ENCODE measurements around the gene ATG3. TPM values are rescaled to one million over a fixed set of nuclear protein-coding genes. Genes with fewer than 3 reads are reported as not detected.

ATG3 gene
- total RNA-seq, 1 experiment from 2014 or later = 75.1 TPM

DNA sequence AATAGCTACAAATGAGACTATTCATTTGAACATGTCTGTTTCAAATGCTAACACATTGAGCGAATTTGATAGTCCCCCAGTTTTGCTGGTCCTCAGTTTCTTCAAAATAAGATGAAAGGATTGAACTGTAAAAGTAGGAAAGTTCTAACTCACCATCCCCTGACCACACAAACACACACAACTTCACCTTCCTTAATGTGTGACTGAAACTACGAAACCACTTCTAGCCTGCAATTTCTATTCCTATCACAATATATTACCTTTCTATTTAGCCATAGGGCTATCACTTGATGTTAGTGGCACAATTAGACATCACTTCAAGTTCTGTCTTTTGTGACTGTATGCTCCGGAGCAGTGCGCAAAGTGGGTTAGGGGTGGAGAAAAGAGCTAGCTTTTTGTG is 77.4 kb downstream of the ATG3 start:
- H3K9me3 ChIP-seq (ENCODE audit: control insufficient read depth, insufficient read depth, low read depth, low read length) = no peaks in the 10 kb centered on the region
- no peaks in the 10 kb centered on the region for H3K36me3 ChIP-seq (ENCODE audit: control insufficient read depth, insufficient read depth, low read length)
- POLR2A ChIA-PET = no interaction called here
- BruUV-seq (replicated peaks) = no TSS peak
- H3K4me1 ChIP-seq (ENCODE audit: control insufficient read depth, insufficient read depth, low read length) = no peaks in the 10 kb centered on the region
- DNase-seq (ENCODE audit: low read depth, low spot score) = no peak
- intact Hi-C loops (cut with micrococcal nuclease; ENCODE audit: unreplicated experiment) (no loop called here), in situ Hi-C loops (cut with HindIII; ENCODE audit: low pct_unique_long_range_greater_than_20kb, low sequenced_read_pairs) (no loop called here)
- H3K27ac ChIP-seq (ENCODE audit: low read length) = no peak overlapping the region
- no peak overlapping the region for H3K4me3 ChIP-seq (ENCODE audit: low read depth in 2 of 2, low read length in 2 of 2)
- no peak for ATAC-seq
- H3K27me3 ChIP-seq (ENCODE audit: control insufficient read depth, insufficient read depth, low read length) = no peaks in the 10 kb centered on the region
- CTCF ChIA-PET = no interaction called here
- TF ChIP-seq TCF7L2 (IDR thresholded peaks at IDR 0.05; ENCODE audit: low read depth, low read length) = no peak
- TF ChIP-seq SIN3A (IDR thresholded peaks at IDR 0.05; ENCODE audit: borderline replicate concordance, insufficient read depth, low read depth, low read length) = no peak
- TF ChIP-seq, protein P1, sequence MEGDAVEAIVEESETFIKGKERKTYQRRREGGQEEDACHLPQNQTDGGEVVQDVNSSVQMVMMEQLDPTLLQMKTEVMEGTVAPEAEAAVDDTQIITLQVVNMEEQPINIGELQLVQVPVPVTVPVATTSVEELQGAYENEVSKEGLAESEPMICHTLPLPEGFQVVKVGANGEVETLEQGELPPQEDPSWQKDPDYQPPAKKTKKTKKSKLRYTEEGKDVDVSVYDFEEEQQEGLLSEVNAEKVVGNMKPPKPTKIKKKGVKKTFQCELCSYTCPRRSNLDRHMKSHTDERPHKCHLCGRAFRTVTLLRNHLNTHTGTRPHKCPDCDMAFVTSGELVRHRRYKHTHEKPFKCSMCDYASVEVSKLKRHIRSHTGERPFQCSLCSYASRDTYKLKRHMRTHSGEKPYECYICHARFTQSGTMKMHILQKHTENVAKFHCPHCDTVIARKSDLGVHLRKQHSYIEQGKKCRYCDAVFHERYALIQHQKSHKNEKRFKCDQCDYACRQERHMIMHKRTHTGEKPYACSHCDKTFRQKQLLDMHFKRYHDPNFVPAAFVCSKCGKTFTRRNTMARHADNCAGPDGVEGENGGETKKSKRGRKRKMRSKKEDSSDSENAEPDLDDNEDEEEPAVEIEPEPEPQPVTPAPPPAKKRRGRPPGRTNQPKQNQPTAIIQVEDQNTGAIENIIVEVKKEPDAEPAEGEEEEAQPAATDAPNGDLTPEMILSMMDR (IDR thresholded peaks at IDR 0.05) = no peak
- TF ChIP-seq POLR2AphosphoS5 (IDR thresholded peaks at IDR 0.05; ENCODE audit: low read depth, low read length) = no peak

DNA sequence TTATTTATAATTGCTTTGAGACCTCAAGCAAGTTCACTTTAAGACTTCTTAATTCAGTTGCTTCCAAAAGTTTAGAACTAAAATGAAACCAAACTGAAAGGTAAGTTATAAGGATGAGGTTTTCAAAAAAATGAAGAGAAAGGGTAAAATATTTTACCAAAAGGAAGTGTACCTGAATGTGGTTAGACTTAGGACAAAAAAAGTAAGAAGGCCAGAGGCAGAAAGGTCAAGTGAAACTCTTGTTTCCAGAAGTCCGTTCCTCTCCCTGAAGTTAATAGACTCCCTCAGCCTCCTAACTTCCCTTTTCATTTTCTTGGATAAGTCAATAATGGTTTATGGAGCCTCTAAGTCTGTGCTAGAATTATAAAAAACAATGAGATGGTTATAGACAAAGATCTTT is 79.1 kb downstream of the ATG3 start:
- BruUV-seq (replicated peaks) = no TSS peak
- Histone ChIP-seq H3K4me1 (ENCODE audit: control insufficient read depth, insufficient read depth, low read length) (no peaks in the 10 kb centered on the region), H3K4me3 (ENCODE audit: low read depth in 2 of 2, low read length in 2 of 2) (no peak overlapping the region), H3K9me3 (ENCODE audit: control insufficient read depth, insufficient read depth, low read depth, low read length) (no peaks in the 10 kb centered on the region), H3K27ac (ENCODE audit: low read length) (no peak overlapping the region), H3K36me3 (ENCODE audit: control insufficient read depth, insufficient read depth, low read length) (no peaks in the 10 kb centered on the region), H3K27me3 (ENCODE audit: control insufficient read depth, insufficient read depth, low read length) (no peaks in the 10 kb centered on the region)
- CTCF ChIA-PET = no interaction called here
- in situ Hi-C loops (cut with HindIII; ENCODE audit: low pct_unique_long_range_greater_than_20kb, low sequenced_read_pairs) = no loop called here
- ATAC-seq (no peak), DNase-seq (ENCODE audit: low read depth, low spot score) (no peak)
- POLR2A ChIA-PET = no interaction called here
- TF ChIP-seq POLR2AphosphoS5 (IDR thresholded peaks at IDR 0.05; ENCODE audit: low read depth, low read length) (no peak), TCF7L2 (IDR thresholded peaks at IDR 0.05; ENCODE audit: low read depth, low read length) (no peak), SIN3A (IDR thresholded peaks at IDR 0.05; ENCODE audit: borderline replicate concordance, insufficient read depth, low read depth, low read length) (no peak)
- TF ChIP-seq, protein P2, sequence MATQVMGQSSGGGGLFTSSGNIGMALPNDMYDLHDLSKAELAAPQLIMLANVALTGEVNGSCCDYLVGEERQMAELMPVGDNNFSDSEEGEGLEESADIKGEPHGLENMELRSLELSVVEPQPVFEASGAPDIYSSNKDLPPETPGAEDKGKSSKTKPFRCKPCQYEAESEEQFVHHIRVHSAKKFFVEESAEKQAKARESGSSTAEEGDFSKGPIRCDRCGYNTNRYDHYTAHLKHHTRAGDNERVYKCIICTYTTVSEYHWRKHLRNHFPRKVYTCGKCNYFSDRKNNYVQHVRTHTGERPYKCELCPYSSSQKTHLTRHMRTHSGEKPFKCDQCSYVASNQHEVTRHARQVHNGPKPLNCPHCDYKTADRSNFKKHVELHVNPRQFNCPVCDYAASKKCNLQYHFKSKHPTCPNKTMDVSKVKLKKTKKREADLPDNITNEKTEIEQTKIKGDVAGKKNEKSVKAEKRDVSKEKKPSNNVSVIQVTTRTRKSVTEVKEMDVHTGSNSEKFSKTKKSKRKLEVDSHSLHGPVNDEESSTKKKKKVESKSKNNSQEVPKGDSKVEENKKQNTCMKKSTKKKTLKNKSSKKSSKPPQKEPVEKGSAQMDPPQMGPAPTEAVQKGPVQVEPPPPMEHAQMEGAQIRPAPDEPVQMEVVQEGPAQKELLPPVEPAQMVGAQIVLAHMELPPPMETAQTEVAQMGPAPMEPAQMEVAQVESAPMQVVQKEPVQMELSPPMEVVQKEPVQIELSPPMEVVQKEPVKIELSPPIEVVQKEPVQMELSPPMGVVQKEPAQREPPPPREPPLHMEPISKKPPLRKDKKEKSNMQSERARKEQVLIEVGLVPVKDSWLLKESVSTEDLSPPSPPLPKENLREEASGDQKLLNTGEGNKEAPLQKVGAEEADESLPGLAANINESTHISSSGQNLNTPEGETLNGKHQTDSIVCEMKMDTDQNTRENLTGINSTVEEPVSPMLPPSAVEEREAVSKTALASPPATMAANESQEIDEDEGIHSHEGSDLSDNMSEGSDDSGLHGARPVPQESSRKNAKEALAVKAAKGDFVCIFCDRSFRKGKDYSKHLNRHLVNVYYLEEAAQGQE (IDR thresholded peaks at IDR 0.05; ENCODE audit: insufficient read depth in 1 of 2, low read depth in 2 of 2, low read length in 1 of 2) = no peak
- TF ChIP-seq, protein P1 (IDR thresholded peaks at IDR 0.05) = no peak
- intact Hi-C loops (cut with micrococcal nuclease; ENCODE audit: unreplicated experiment) = no loop called here

Other genes with a start within 250 kb of the ATG3 start
- gene CD200, start 228.8 kb downstream of the ATG3 start, total RNA-seq (2021; ENCODE audit: unreplicated experiment) = not detected
- not detected for gene BTLA, start 62.5 kb downstream of the ATG3 start, total RNA-seq (2021; ENCODE audit: unreplicated experiment)
- 37.8 TPM for gene SLC35A5, start 83 bp upstream of the ATG3 start, total RNA-seq (2021; ENCODE audit: unreplicated experiment)
- gene CCDC80, start 79.2 kb upstream of the ATG3 start, total RNA-seq (2021; ENCODE audit: unreplicated experiment) = 0.64 TPM